GM12878 (cell line): ENCODE measurements around the gene C19orf12. TPM values are rescaled to one million over a fixed set of nuclear protein-coding genes. Genes with fewer than 3 reads are reported as not detected.
A peak's percentile ranks its signal among the peaks of the same experiment; 100 is the strongest.

ENCODE experiments used
- CEBPB ChIP-seq, 2 experiments: fragments of 150-350 bp in 1 of 2; IDR thresholded peaks; 2 replicates each; pipeline ENCODE4 v1.6.1; 2012 to 2014; ENCODE audit warnings: low read depth in 2 of 2, low read length in 2 of 2, borderline replicate concordance in 1 of 2, inconsistent platforms in 1 of 2
- CREM ChIP-seq: IDR thresholded peaks from 2 replicates; pipeline ENCODE4 v1.6.1; 2014; ENCODE audit warnings: antibody characterized with exemption, low read depth
- EED ChIP-seq: sonication (generic); IDR thresholded peaks from 2 replicates; pipeline ENCODE4 v1.6.1; 2016; ENCODE audit warnings: antibody characterized with exemption, low read depth
- EP300 ChIP-seq, 2 experiments: fragments of 150-350 bp in 1 of 2; IDR thresholded peaks; 2 replicates each; pipeline ENCODE4 v1.6.1; 2011 to 2012; ENCODE audit warnings: low read depth in 2 of 2, low read length in 2 of 2, borderline replicate concordance in 1 of 2, improper control_type of control experiment in 1 of 2, inconsistent platforms in 1 of 2; ENCODE audit not compliant: control insufficient read depth in 1 of 2
- ETV6 ChIP-seq, 2 experiments: fragments of 450-650 bp in 1 of 2; IDR thresholded peaks in 1 of 2; conservative IDR thresholded peaks in 1 of 2; 2 replicates each; pipeline ENCODE4 v1.6.1; 2014; ENCODE audit warnings: antibody characterized with exemption in 1 of 2, borderline replicate concordance in 1 of 2, low read depth in 1 of 2, mild to moderate bottlenecking in 1 of 2, moderate library complexity in 1 of 2
- HDAC6 ChIP-seq: fragments of 200-600 bp; sonication (generic); IDR thresholded peaks from one replicate; pipeline ENCODE4 v1.8.0; 2017; ENCODE audit warnings: antibody characterized with exemption; ENCODE audit not compliant: unreplicated experiment
- IKZF1 ChIP-seq: fragments of 450-650 bp; conservative IDR thresholded peaks from 2 replicates; pipeline ENCODE4 v1.6.1; 2017; ENCODE audit warnings: antibody characterized with exemption, mild to moderate bottlenecking
- IKZF2 ChIP-seq, 2 experiments: fragments of 450-650 bp; IDR thresholded peaks; 2 replicates each; pipeline ENCODE4 v1.6.1; 2017; ENCODE audit warnings: mild to moderate bottlenecking in 2 of 2, moderate library complexity in 2 of 2
- JUNB ChIP-seq: IDR thresholded peaks from 2 replicates; pipeline ENCODE4 v1.6.1; 2016; ENCODE audit warnings: antibody characterized with exemption, mild to moderate bottlenecking
- MTA3 ChIP-seq: IDR thresholded peaks from 2 replicates; pipeline ENCODE4 v1.6.1; 2012; ENCODE audit warnings: low read length, inconsistent platforms, borderline replicate concordance
- NRF1 ChIP-seq: conservative IDR thresholded peaks from 2 replicates; pipeline ENCODE4 v1.6.1; 2011; ENCODE audit warnings: mild to moderate bottlenecking, low read depth, low read length, improper control_type of control experiment
- RAD51 ChIP-seq: fragments of 450-650 bp; IDR thresholded peaks from 2 replicates; pipeline ENCODE4 v1.6.1; 2016; ENCODE audit warnings: moderate library complexity, mild to moderate bottlenecking, inconsistent platforms
- RCOR1 ChIP-seq: conservative IDR thresholded peaks from 2 replicates; pipeline ENCODE4 v1.6.1; 2012; ENCODE audit warnings: low read depth, low read length, improper control_type of control experiment
- SIN3A ChIP-seq: IDR thresholded peaks from 2 replicates; pipeline ENCODE4 v1.6.1; 2012; ENCODE audit warnings: low read depth, low read length, improper control_type of control experiment
- SIX5 ChIP-seq: IDR thresholded peaks from 2 replicates; pipeline ENCODE4 v1.6.1; 2011; ENCODE audit warnings: mild to moderate bottlenecking, low read depth, low read length, moderate library complexity; ENCODE audit not compliant: severe bottlenecking
- STAT1 ChIP-seq: fragments of 450-650 bp; conservative IDR thresholded peaks from 2 replicates; pipeline ENCODE4 v1.6.1; 2014; ENCODE audit warnings: antibody characterized with exemption, mild to moderate bottlenecking
- TAF1 ChIP-seq: IDR thresholded peaks from 2 replicates; pipeline ENCODE4 v1.6.1; 2011; ENCODE audit warnings: mild to moderate bottlenecking, low read depth, low read length, borderline replicate concordance
- ZBED1 ChIP-seq: IDR thresholded peaks from 2 replicates; pipeline ENCODE4 v1.6.1; 2016; ENCODE audit warnings: borderline replicate concordance
- ZNF217 ChIP-seq: fragments of 450-650 bp; IDR thresholded peaks from 2 replicates; pipeline ENCODE4 v1.6.1; 2017; ENCODE audit warnings: antibody characterized with exemption, mild to moderate bottlenecking
- ZNF384 ChIP-seq: IDR thresholded peaks from 2 replicates; pipeline ENCODE4 v1.6.1; 2012; ENCODE audit warnings: low read depth, mild to moderate bottlenecking, low read length, improper control_type of control experiment, borderline replicate concordance
- polyA plus RNA-seq, 11 experiments: library from polyadenylated mRNA; depleted of rRNA in 4 of 11; unstranded in 6 of 11; stranded (reverse) in 5 of 11; fragments of >200 nt; fragmentation: Nextera tagmentation in 4 of 11; fragmentation: Illumina TruSeq in 1 of 11; extraction: Ambion mirVana in 4 of 11; extraction: Trizol in 1 of 11; gene quantifications; 1 replicate in 1 of 11; 2 replicates in 10 of 11; pipeline versions ENCODE4 v1.2.1 to v1.2.3, GENCODE V29; 2011 to 2016; ENCODE audit warnings: inconsistent platforms in 2 of 11, missing spikeins in 2 of 11, low read depth in 1 of 11
- total RNA-seq, 4 experiments: library from RNA; depleted of rRNA in 3 of 4; stranded (reverse); fragments of >200 nt in 3 of 4; fragmentation: Illumina TruSeq in 1 of 4; extraction: Trizol in 1 of 4; gene quantifications; 2 replicates each; pipeline versions ENCODE4 v1.2.1 to v1.2.3, GENCODE V29; 2013 to 2021
- TF ChIP-seq, protein P1 (sequence below): fragments of 450-650 bp; IDR thresholded peaks from 2 replicates; pipeline ENCODE4 v1.6.1; 2017; ENCODE audit warnings: mild to moderate bottlenecking, low read depth, inconsistent platforms; ENCODE audit not compliant: poor library complexity, severe bottlenecking
- TF ChIP-seq, protein P2 (sequence below): fragments of 450-650 bp; conservative IDR thresholded peaks from 2 replicates; pipeline ENCODE4 v1.6.1; 2017; ENCODE audit warnings: mild to moderate bottlenecking, moderate library complexity
- TF ChIP-seq, protein P3 (sequence below): IDR thresholded peaks from 2 replicates; pipeline ENCODE4 v1.6.1; 2012; ENCODE audit warnings: mild to moderate bottlenecking, low read depth, low read length

Gene C19orf12
- total and polyA plus RNA-seq, 10 of the 15 experiments (the other 5 are each of a cell fraction or from before 2014, with no cell fraction given) = 2.3 to 23.5 (median 20.3) TPM

DNA sequence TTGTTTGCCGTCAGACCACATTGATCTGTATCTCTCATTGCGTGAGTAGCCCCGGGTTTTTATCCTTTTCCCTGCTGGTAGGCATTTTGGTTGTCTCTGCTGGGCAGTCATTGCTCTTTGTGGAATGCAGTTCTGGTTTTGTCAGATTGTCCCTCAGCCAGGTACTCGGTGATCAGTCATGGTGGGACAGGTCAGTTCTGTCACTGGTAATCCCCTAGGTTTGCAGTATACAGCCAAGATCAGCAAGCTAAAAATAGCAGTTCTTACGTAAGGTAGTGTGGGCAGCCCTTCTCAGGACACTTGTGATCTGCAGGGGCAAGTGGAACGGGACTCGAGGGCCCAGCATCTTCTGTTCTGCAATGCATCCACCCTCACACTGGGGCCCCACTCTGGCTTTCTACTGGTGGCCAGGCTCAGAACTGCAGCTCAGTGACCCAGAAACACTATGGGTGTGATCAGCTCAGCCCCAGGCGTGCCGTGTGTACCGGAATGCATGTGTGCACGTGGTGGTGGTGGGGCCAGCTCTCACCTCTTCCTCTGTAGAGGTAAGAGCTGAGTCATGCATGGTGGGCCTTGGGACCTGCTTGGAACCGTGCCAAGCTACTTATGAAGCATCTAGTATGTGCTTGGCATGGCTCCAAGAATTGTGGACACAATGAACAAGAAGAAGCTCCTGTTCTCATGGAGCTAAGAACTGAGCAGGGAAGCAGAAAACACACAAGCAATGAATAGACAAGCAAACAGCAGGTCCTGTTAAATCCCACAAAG, 43.5 kb downstream of the C19orf12 start (continued):
- TF ChIP-seq MTA3 (no peak; the same call in 1 of the 2 replicates), STAT1 (no peak), EP300 (IDR thresholded peaks at IDR 0.05; ENCODE audit: borderline replicate concordance in 1 of 2, control insufficient read depth in 1 of 2, low read depth in 2 of 2, low read length in 2 of 2) (peak in 1 of 2 experiments; percentile 39; a peak in 1 of 4 replicates), CREM (peak; percentile 56; the same call in 1 of the 2 replicates), IKZF2 (IDR thresholded peaks at IDR 0.05) (peak in 1 of 2 experiments; percentile 74; a peak in 2 of 4 replicates), SIX5 (no peak), TAF1 (0 out of 2 replicates have a peak, but pooled peaks have one; percentile 29), ZBED1 (no peak), ZNF384 (no peak), HDAC6 (no peak), SIN3A (no peak), EED (0 out of 2 replicates have a peak, but pooled peaks have one; percentile 22), CEBPB (IDR thresholded peaks at IDR 0.05; ENCODE audit: borderline replicate concordance in 1 of 2, low read depth in 2 of 2, low read length in 2 of 2) (no peak), JUNB (no peak; the same call in 1 of the 2 replicates), RCOR1 (no peak), ZNF217 (no peak), RAD51 (peak; percentile 69), NRF1 (no peak), IKZF1 (peak; percentile 73), ETV6 (conservative IDR thresholded peaks at IDR 0.05 in 1 of 2, IDR thresholded peaks at IDR 0.05 in 1 of 2; ENCODE audit: borderline replicate concordance in 1 of 2, low read depth in 1 of 2) (no peak; a peak in 1 of 4 replicates)
- TF ChIP-seq, protein P1, sequence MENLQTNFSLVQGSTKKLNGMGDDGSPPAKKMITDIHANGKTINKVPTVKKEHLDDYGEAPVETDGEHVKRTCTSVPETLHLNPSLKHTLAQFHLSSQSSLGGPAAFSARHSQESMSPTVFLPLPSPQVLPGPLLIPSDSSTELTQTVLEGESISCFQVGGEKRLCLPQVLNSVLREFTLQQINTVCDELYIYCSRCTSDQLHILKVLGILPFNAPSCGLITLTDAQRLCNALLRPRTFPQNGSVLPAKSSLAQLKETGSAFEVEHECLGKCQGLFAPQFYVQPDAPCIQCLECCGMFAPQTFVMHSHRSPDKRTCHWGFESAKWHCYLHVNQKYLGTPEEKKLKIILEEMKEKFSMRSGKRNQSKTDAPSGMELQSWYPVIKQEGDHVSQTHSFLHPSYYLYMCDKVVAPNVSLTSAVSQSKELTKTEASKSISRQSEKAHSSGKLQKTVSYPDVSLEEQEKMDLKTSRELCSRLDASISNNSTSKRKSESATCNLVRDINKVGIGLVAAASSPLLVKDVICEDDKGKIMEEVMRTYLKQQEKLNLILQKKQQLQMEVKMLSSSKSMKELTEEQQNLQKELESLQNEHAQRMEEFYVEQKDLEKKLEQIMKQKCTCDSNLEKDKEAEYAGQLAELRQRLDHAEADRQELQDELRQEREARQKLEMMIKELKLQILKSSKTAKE = no peak
- TF ChIP-seq, protein P2, sequence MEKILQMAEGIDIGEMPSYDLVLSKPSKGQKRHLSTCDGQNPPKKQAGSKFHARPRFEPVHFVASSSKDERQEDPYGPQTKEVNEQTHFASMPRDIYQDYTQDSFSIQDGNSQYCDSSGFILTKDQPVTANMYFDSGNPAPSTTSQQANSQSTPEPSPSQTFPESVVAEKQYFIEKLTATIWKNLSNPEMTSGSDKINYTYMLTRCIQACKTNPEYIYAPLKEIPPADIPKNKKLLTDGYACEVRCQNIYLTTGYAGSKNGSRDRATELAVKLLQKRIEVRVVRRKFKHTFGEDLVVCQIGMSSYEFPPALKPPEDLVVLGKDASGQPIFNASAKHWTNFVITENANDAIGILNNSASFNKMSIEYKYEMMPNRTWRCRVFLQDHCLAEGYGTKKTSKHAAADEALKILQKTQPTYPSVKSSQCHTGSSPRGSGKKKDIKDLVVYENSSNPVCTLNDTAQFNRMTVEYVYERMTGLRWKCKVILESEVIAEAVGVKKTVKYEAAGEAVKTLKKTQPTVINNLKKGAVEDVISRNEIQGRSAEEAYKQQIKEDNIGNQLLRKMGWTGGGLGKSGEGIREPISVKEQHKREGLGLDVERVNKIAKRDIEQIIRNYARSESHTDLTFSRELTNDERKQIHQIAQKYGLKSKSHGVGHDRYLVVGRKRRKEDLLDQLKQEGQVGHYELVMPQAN = no peak; the same call in 1 of the 2 replicates
- TF ChIP-seq, protein P3, sequence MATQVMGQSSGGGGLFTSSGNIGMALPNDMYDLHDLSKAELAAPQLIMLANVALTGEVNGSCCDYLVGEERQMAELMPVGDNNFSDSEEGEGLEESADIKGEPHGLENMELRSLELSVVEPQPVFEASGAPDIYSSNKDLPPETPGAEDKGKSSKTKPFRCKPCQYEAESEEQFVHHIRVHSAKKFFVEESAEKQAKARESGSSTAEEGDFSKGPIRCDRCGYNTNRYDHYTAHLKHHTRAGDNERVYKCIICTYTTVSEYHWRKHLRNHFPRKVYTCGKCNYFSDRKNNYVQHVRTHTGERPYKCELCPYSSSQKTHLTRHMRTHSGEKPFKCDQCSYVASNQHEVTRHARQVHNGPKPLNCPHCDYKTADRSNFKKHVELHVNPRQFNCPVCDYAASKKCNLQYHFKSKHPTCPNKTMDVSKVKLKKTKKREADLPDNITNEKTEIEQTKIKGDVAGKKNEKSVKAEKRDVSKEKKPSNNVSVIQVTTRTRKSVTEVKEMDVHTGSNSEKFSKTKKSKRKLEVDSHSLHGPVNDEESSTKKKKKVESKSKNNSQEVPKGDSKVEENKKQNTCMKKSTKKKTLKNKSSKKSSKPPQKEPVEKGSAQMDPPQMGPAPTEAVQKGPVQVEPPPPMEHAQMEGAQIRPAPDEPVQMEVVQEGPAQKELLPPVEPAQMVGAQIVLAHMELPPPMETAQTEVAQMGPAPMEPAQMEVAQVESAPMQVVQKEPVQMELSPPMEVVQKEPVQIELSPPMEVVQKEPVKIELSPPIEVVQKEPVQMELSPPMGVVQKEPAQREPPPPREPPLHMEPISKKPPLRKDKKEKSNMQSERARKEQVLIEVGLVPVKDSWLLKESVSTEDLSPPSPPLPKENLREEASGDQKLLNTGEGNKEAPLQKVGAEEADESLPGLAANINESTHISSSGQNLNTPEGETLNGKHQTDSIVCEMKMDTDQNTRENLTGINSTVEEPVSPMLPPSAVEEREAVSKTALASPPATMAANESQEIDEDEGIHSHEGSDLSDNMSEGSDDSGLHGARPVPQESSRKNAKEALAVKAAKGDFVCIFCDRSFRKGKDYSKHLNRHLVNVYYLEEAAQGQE = no peak
